HepG2 (cell line): ENCODE results near the gene ZCCHC10. TPM values are rescaled to one million over a fixed set of nuclear protein-coding genes. Genes with fewer than 3 reads are reported as not detected.

Experiments
- EEA1 ChIP-seq: sonication (generic); formaldehyde crosslinking; IDR thresholded peaks from 2 replicates; pipeline ENCODE4 v1.5.1; 2020; ENCODE audit warnings: mild to moderate bottlenecking, missing genetic modification reagents, borderline replicate concordance
- NFRKB ChIP-seq: fragments of 450-650 bp; IDR thresholded peaks from 2 replicates; pipeline ENCODE4 v1.6.1; 2017
- PCBP1 ChIP-seq: fragments of 200-400 bp; formaldehyde crosslinking; IDR thresholded peaks from 2 replicates; pipeline ENCODE4 v1.6.1; 2017; ENCODE audit warnings: mild to moderate bottlenecking, low read depth, low read length, borderline replicate concordance
- PHF8 ChIP-seq: sonication (generic); formaldehyde crosslinking; IDR thresholded peaks from 2 replicates; pipeline ENCODE4 v1.5.0; 2020; ENCODE audit warnings: missing genetic modification reagents
- RBM22 ChIP-seq: fragments of 200-400 bp; formaldehyde crosslinking; optimal IDR thresholded peaks from 2 replicates; pipeline ENCODE3; 2017; ENCODE audit warnings: mild to moderate bottlenecking, low read length, moderate library complexity
- RELA ChIP-seq: sonication (generic); formaldehyde crosslinking; IDR thresholded peaks from 2 replicates; pipeline ENCODE4 v1.4.0; 2020; ENCODE audit warnings: missing genetic modification reagents
- REPIN1 ChIP-seq: sonication (generic); formaldehyde crosslinking; IDR thresholded peaks from 2 replicates; pipeline ENCODE4 v1.8.0; 2022; ENCODE audit warnings: missing genetic modification reagents, low read depth, mild to moderate bottlenecking, borderline replicate concordance
- SIN3B ChIP-seq: fragments of 150-350 bp; IDR thresholded peaks from 2 replicates; pipeline ENCODE4 v1.6.1; 2014; ENCODE audit warnings: low read length
- SMAD9 ChIP-seq: sonication (generic); formaldehyde crosslinking; IDR thresholded peaks from 2 replicates; pipeline ENCODE4 v1.5.1; 2020; ENCODE audit warnings: mild to moderate bottlenecking, missing genetic modification reagents
- SP140L ChIP-seq: sonication (generic); formaldehyde crosslinking; IDR thresholded peaks from 2 replicates; pipeline ENCODE4 v1.4.0; 2020; ENCODE audit warnings: missing genetic modification reagents, borderline replicate concordance
- ZBTB39 ChIP-seq: sonication (generic); formaldehyde crosslinking; IDR thresholded peaks from 2 replicates; pipeline ENCODE4 v1.5.0; 2020; ENCODE audit warnings: missing genetic modification reagents
- ZFP41 ChIP-seq: sonication (generic); formaldehyde crosslinking; IDR thresholded peaks from 2 replicates; pipeline ENCODE4 v1.4.0; 2020; ENCODE audit warnings: mild to moderate bottlenecking, missing genetic modification reagents, borderline replicate concordance
- ZNF337 ChIP-seq: sonication (generic); formaldehyde crosslinking; IDR thresholded peaks from 2 replicates; pipeline ENCODE4 v1.5.1; 2020; ENCODE audit warnings: missing genetic modification reagents, low read depth, mild to moderate bottlenecking, borderline replicate concordance
- ZNF431 ChIP-seq: sonication (generic); formaldehyde crosslinking; IDR thresholded peaks from 2 replicates; pipeline ENCODE4 v1.9.0; 2022; ENCODE audit warnings: missing genetic modification reagents, low read depth, mild to moderate bottlenecking, borderline replicate concordance
- ZNF567 ChIP-seq: sonication (generic); formaldehyde crosslinking; IDR thresholded peaks from 2 replicates; pipeline ENCODE4 v1.8.1; 2023; ENCODE audit warnings: mild to moderate bottlenecking, missing genetic modification reagents, borderline replicate concordance
- ZNF704 ChIP-seq: sonication (generic); formaldehyde crosslinking; IDR thresholded peaks from 2 replicates; pipeline ENCODE4 v1.8.1; 2023; ENCODE audit warnings: mild to moderate bottlenecking, inconsistent platforms, moderate library complexity, missing genetic modification reagents, borderline replicate concordance
- polyA plus RNA-seq, 8 experiments: library from polyadenylated mRNA; depleted of rRNA in 3 of 8; stranded (reverse) in 7 of 8; unstranded in 1 of 8; fragments of >200 nt; fragmentation: Illumina TruSeq in 4 of 8; extraction: Trizol in 4 of 8; gene quantifications; 2 replicates each; pipeline versions ENCODE4 v1.2.1 to v1.2.3, GENCODE V29; 2011 to 2016; ENCODE audit warnings: low read depth in 4 of 8, missing spikeins in 1 of 8, mixed read lengths in 1 of 8; ENCODE audit not compliant: insufficient read depth in 1 of 8
- total RNA-seq, 5 experiments: library from RNA; depleted of rRNA; stranded (reverse); fragments of >200 nt; fragmentation: Illumina TruSeq; extraction: Trizol; gene quantifications; 2 replicates each; pipeline ENCODE4 v1.2.3, GENCODE V29; 2016; ENCODE audit warnings: low read depth in 1 of 5
- TF ChIP-seq, protein P1 (sequence below): sonication (generic); formaldehyde crosslinking; IDR thresholded peaks from 2 replicates; pipeline ENCODE4 v1.4.0; 2020; ENCODE audit warnings: missing genetic modification reagents, borderline replicate concordance
- TF ChIP-seq, protein P2 (sequence below): IDR thresholded peaks from 2 replicates; pipeline ENCODE4 v1.6.1; 2016
- TF ChIP-seq, protein P3 (sequence below): sonication (generic); formaldehyde crosslinking; IDR thresholded peaks from 2 replicates; pipeline ENCODE4 v1.5.0; 2020; ENCODE audit warnings: missing genetic modification reagents

Gene ZCCHC10
- total and polyA plus RNA-seq, 2 of the 13 experiments (the other 11 are each of a cell fraction or from before 2014, with no cell fraction given) = 40.7 to 48.2 TPM

GRCh38 chr5:133051542-133052316 is 25.4 kb upstream of the ZCCHC10 start, which contains the start of gene HSPA4 (continued):
- TF ChIP-seq EEA1 (CRISPR knock-in tag) = no peak; the same call in 1 of the 2 replicates
- TF ChIP-seq PHF8 (CRISPR knock-in tag) = peak; percentile 79
- TF ChIP-seq ZNF337 (CRISPR knock-in tag) = peak; percentile 16; the same call in 1 of the 2 replicates
- TF ChIP-seq ZNF431 (CRISPR knock-in tag) = peak; percentile 54; the same call in 1 of the 2 replicates
- peak; percentile 60; the same call in 1 of the 2 replicates for TF ChIP-seq ZBTB39 (CRISPR knock-in tag)
- peak; percentile 59; the same call in 1 of the 2 replicates for TF ChIP-seq NFRKB
- no peak; the same call in 1 of the 2 replicates for TF ChIP-seq REPIN1 (CRISPR knock-in tag)
- TF ChIP-seq, protein P1, sequence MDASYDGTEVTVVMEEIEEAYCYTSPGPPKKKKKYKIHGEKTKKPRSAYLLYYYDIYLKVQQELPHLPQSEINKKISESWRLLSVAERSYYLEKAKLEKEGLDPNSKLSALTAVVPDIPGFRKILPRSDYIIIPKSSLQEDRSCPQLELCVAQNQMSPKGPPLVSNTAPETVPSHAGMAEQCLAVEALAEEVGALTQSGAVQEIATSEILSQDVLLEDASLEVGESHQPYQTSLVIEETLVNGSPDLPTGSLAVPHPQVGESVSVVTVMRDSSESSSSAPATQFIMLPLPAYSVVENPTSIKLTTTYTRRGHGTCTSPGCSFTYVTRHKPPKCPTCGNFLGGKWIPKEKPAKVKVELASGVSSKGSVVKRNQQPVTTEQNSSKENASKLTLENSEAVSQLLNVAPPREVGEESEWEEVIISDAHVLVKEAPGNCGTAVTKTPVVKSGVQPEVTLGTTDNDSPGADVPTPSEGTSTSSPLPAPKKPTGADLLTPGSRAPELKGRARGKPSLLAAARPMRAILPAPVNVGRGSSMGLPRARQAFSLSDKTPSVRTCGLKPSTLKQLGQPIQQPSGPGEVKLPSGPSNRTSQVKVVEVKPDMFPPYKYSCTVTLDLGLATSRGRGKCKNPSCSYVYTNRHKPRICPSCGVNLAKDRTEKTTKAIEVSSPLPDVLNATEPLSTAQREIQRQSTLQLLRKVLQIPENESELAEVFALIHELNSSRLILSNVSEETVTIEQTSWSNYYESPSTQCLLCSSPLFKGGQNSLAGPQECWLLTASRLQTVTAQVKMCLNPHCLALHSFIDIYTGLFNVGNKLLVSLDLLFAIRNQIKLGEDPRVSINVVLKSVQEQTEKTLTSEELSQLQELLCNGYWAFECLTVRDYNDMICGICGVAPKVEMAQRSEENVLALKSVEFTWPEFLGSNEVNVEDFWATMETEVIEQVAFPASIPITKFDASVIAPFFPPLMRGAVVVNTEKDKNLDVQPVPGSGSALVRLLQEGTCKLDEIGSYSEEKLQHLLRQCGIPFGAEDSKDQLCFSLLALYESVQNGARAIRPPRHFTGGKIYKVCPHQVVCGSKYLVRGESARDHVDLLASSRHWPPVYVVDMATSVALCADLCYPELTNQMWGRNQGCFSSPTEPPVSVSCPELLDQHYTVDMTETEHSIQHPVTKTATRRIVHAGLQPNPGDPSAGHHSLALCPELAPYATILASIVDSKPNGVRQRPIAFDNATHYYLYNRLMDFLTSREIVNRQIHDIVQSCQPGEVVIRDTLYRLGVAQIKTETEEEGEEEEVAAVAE (CRISPR knock-in tag) = peak; percentile 45; the same call in 1 of the 2 replicates
- TF ChIP-seq PCBP1 = no peak
- TF ChIP-seq SMAD9 = 0 out of 2 replicates have a peak, but pooled peaks have one; percentile 24
- TF ChIP-seq RBM22 = no peak
- TF ChIP-seq SIN3B = no peak
- TF ChIP-seq RELA (CRISPR knock-in tag) = no peak
- TF ChIP-seq SP140L (CRISPR knock-in tag) = 0 out of 2 replicates have a peak, but pooled peaks have one; percentile 34
- TF ChIP-seq, protein P2, sequence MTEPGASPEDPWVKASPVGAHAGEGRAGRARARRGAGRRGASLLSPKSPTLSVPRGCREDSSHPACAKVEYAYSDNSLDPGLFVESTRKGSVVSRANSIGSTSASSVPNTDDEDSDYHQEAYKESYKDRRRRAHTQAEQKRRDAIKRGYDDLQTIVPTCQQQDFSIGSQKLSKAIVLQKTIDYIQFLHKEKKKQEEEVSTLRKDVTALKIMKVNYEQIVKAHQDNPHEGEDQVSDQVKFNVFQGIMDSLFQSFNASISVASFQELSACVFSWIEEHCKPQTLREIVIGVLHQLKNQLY (CRISPR knock-in tag) = peak; percentile 57; the same call in 1 of the 2 replicates
- TF ChIP-seq ZNF704 (CRISPR knock-in tag) = peak; percentile 55; the same call in 1 of the 2 replicates
- peak; percentile 76; the same call in 1 of the 2 replicates for TF ChIP-seq ZNF567 (CRISPR knock-in tag)
- TF ChIP-seq ZFP41 = no peak
- TF ChIP-seq, protein P3, sequence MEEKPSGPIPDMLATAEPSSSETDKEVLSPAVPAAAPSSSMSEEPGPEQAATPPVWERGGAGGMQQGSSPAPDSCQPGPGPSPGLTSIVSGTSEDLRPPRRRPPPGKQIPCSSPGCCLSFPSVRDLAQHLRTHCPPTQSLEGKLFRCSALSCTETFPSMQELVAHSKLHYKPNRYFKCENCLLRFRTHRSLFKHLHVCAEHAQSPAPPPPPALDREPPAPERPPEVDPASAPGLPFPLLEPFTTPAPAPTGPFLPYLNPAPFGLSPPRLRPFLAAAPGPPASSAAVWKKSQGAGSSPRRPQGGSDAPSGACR (CRISPR knock-in tag) = peak; percentile 92; the same call in 1 of the 2 replicates
